Measurements from ENCODE around the gene HHIPL1.

DNA sequence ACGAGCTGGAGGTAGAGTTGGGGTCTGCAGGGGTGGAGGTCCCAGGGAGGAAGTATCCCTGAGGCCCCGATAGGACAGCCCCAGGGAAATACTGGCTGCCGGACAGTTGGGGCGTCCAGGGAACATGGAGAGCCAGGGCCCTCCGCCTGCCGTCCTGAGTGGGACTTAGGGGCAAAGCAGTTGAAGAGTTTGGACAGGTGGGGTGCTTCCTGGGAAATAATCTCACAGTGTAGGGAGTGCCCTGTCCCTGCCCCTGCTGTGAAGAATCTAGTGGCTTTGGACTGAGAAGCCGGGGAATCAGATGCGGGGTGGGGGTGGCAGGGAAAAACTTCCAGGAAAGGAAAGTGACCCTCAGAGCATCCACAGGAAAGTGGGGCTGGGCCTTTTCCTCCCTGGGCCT is 9.8 kb upstream of the HHIPL1 start:
- TF ChIP-seq, protein P1, sequence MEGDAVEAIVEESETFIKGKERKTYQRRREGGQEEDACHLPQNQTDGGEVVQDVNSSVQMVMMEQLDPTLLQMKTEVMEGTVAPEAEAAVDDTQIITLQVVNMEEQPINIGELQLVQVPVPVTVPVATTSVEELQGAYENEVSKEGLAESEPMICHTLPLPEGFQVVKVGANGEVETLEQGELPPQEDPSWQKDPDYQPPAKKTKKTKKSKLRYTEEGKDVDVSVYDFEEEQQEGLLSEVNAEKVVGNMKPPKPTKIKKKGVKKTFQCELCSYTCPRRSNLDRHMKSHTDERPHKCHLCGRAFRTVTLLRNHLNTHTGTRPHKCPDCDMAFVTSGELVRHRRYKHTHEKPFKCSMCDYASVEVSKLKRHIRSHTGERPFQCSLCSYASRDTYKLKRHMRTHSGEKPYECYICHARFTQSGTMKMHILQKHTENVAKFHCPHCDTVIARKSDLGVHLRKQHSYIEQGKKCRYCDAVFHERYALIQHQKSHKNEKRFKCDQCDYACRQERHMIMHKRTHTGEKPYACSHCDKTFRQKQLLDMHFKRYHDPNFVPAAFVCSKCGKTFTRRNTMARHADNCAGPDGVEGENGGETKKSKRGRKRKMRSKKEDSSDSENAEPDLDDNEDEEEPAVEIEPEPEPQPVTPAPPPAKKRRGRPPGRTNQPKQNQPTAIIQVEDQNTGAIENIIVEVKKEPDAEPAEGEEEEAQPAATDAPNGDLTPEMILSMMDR (conservative IDR thresholded peaks at IDR 0.05; ENCODE audit: low read depth, low read length): no peak
- TF ChIP-seq EZH2 (IDR thresholded peaks at IDR 0.05; ENCODE audit: borderline replicate concordance, low read depth, low read length, poor library complexity, severe bottlenecking): no peak

All from A673 (cell line).